Stimulated activated CD4-positive, alpha-beta T cell treated with anti-CD3 and anti-CD28 coated beads, Interleukin-15, amount 100 ng/mL, for 48 hours (primary cell): Measurements from ENCODE around the gene PLA2G2F.
"Not testable (repeated sequence)": the region's sequence is repeated elsewhere in the genome, so short reads cannot be mapped to it uniquely, and the experiment has no call there.

Experiments
- DNase-seq, 2 donors: peaks; one replicate each; pipeline ENCODE4 v3.0.0-alpha.2; 2020; ENCODE audit warnings: low read depth in 2 of 2

The PLA2G2F gene

GRCh38 chr1:20114021-20114648 lies 25.0 kb upstream of the PLA2G2F start:
- no peak for DNase-seq

- no peak for DNase-seq
These were observed 23.6 kb upstream of the PLA2G2F start for GRCh38 chr1:20115479-20115878.

GRCh38 chr1:20115916-20116315 lies 23.2 kb upstream of the PLA2G2F start:
- no peak for DNase-seq

- no peak for DNase-seq
These were observed 21.9 kb upstream of the PLA2G2F start for GRCh38 chr1:20117236-20117635.

GRCh38 chr1:20119347-20119746 lies 19.8 kb upstream of the PLA2G2F start, which contains the start of gene PLA2G2D:
Gene PLA2G2D, minus strand, starts transcription at chr1:20119536. Its CDS starts 38 bp downstream, at chr1:20119498.
- no peak for DNase-seq

- DNase-seq, result no peak
These were observed 18.3 kb upstream of the PLA2G2F start for GRCh38 chr1:20120796-20121195.

GRCh38 chr1:20123722-20124455 lies 15.2 kb upstream of the PLA2G2F start:
- no peak for DNase-seq

- DNase-seq, result no peak
These were observed 14.6 kb upstream of the PLA2G2F start for GRCh38 chr1:20124456-20125057.

GRCh38 chr1:20125100-20125499 lies 14.0 kb upstream of the PLA2G2F start:
- no peak for DNase-seq

- no peak for DNase-seq
These were observed 12.9 kb upstream of the PLA2G2F start for GRCh38 chr1:20126041-20126805.

GRCh38 chr1:20126806-20127440 lies 12.2 kb upstream of the PLA2G2F start:
- no peak for DNase-seq

GRCh38 chr1:20130518-20130917 lies 8.6 kb upstream of the PLA2G2F start:
- DNase-seq, result not testable (repeated sequence)

- DNase-seq, result no peak
These were observed 4.1 kb upstream of the PLA2G2F start for GRCh38 chr1:20134995-20135394.

- DNase-seq, result no peak
These were observed 2.9 kb upstream of the PLA2G2F start for GRCh38 chr1:20136249-20136648.

- DNase-seq, result no peak
These were observed 2.1 kb upstream of the PLA2G2F start for GRCh38 chr1:20137055-20137454.

- no peak for DNase-seq
These were observed 1.5 kb upstream of the PLA2G2F start for GRCh38 chr1:20137604-20138003.

GRCh38 chr1:20138346-20138745 lies 777 bp upstream of the PLA2G2F start:
- DNase-seq, result no peak

- no peak for DNase-seq
These were observed 871 bp downstream of the PLA2G2F start for GRCh38 chr1:20139776-20140612.

GRCh38 chr1:20141001-20141400 lies 1.9 kb downstream of the PLA2G2F start:
- DNase-seq, result no peak

- DNase-seq, result no peak
These were observed 2.3 kb downstream of the PLA2G2F start for GRCh38 chr1:20141466-20141865.
